ENCODE results near the gene HES2.

The HES2 gene

GRCh38 chr1:6409053-6409452 is 10.7 kb downstream of the HES2 start:
- Histone ChIP-seq H3K4ac (ENCODE audit: low read depth in 1 of 2, low read length in 2 of 2) (no peak overlapping the region), H2AK5ac (ENCODE audit: low read length, severe bottlenecking) (no peak overlapping the region)

GRCh38 chr1:6408023-6408422 is 11.7 kb downstream of the HES2 start:
- Histone ChIP-seq H3K9me3 (ENCODE audit: control insufficient read depth, low read length) (no peaks in the 10 kb centered on the region), H3K4me2 (ENCODE audit: low read length, poor library complexity, severe bottlenecking) (no peak overlapping the region), H4K8ac (ENCODE audit: low read length) (no peak overlapping the region), H3K27ac (ENCODE audit: low read length, poor library complexity, severe bottlenecking) (no peak overlapping the region), H3K18ac (ENCODE audit: low read depth in 1 of 2, low read length in 2 of 2) (no peak overlapping the region), H3K4me3 (ENCODE audit: insufficient read depth in 1 of 2, low read depth in 1 of 2, low read length in 2 of 2) (no peak overlapping the region), H2AFZ (ENCODE audit: low read depth, low read length) (no peak overlapping the region), H3K23ac (ENCODE audit: low read length in 2 of 2) (no peak overlapping the region), H3K9ac (ENCODE audit: low read length) (no peak overlapping the region), H2BK120ac (ENCODE audit: low read depth, low read length) (no peak overlapping the region), H3K4me1 (ENCODE audit: control insufficient read depth, insufficient read depth, low read depth, low read length) (no peaks in the 10 kb centered on the region), H3K4ac (ENCODE audit: low read depth in 1 of 2, low read length in 2 of 2) (no peak overlapping the region), H2BK5ac (ENCODE audit: low read depth, low read length, poor library complexity, severe bottlenecking) (no peak overlapping the region), H3K14ac (ENCODE audit: low read length in 2 of 2) (no peak overlapping the region), H2BK15ac (ENCODE audit: low read depth, poor library complexity, severe bottlenecking) (no peak overlapping the region), H3K79me1 (replicated peaks; ENCODE audit: low read length, poor library complexity, severe bottlenecking) (no peaks in the 10 kb centered on the region), H2BK12ac (ENCODE audit: low read length in 2 of 2) (no peak overlapping the region), H4K91ac (ENCODE audit: low read length) (no peak overlapping the region), H3K27me3 (ENCODE audit: control insufficient read depth in 1 of 2, insufficient read depth in 1 of 2, low read length in 2 of 2) (peaks cover 16 to 27% of the 10 kb centered on the region in 2 experiments), H2AK5ac (ENCODE audit: low read length, severe bottlenecking) (no peak overlapping the region), H3K36me3 (ENCODE audit: control insufficient read depth in 1 of 2, insufficient read depth in 2 of 2, low read depth in 1 of 2, low read length in 2 of 2) (no peaks in the 10 kb centered on the region)
- DNase-seq: no peak
- 86% methylated on average over 4 of the region's 6 CpGs for WGBS

More at GRCh38 chr1:6409053-6409452, 10.7 kb downstream of the HES2 start:
- Histone ChIP-seq H3K27me3 (ENCODE audit: control insufficient read depth in 1 of 2, insufficient read depth in 1 of 2, low read length in 2 of 2) (peaks cover 16 to 27% of the 10 kb centered on the region in 2 experiments), H4K91ac (ENCODE audit: low read length) (no peak overlapping the region), H3K79me1 (replicated peaks; ENCODE audit: low read length, poor library complexity, severe bottlenecking) (no peaks in the 10 kb centered on the region), H2BK15ac (ENCODE audit: low read depth, poor library complexity, severe bottlenecking) (no peak overlapping the region), H2BK5ac (ENCODE audit: low read depth, low read length, poor library complexity, severe bottlenecking) (no peak overlapping the region), H3K27ac (ENCODE audit: low read length, poor library complexity, severe bottlenecking) (no peak overlapping the region), H3K23ac (ENCODE audit: low read length in 2 of 2) (no peak overlapping the region), H3K18ac (ENCODE audit: low read depth in 1 of 2, low read length in 2 of 2) (no peak overlapping the region), H4K8ac (ENCODE audit: low read length) (no peak overlapping the region), H2AFZ (ENCODE audit: low read depth, low read length) (no peak overlapping the region), H2BK120ac (ENCODE audit: low read depth, low read length) (no peak overlapping the region), H3K14ac (ENCODE audit: low read length in 2 of 2) (no peak overlapping the region), H3K4me2 (ENCODE audit: low read length, poor library complexity, severe bottlenecking) (no peak overlapping the region), H3K9ac (ENCODE audit: low read length) (no peak overlapping the region), H3K36me3 (ENCODE audit: control insufficient read depth in 1 of 2, insufficient read depth in 2 of 2, low read depth in 1 of 2, low read length in 2 of 2) (no peaks in the 10 kb centered on the region), H2BK12ac (ENCODE audit: low read length in 2 of 2) (no peak overlapping the region), H3K4me1 (ENCODE audit: control insufficient read depth, insufficient read depth, low read depth, low read length) (peaks cover under 1% of the 10 kb centered on the region), H3K9me3 (ENCODE audit: control insufficient read depth, low read length) (no peaks in the 10 kb centered on the region), H3K4me3 (ENCODE audit: insufficient read depth in 1 of 2, low read depth in 1 of 2, low read length in 2 of 2) (no peak overlapping the region)
- no peak for DNase-seq
- 94% methylated on average over 4 of the region's 4 CpGs for WGBS

GRCh38 chr1:6401673-6402072 is 18.0 kb downstream of the HES2 start:
- Histone ChIP-seq H3K27ac (ENCODE audit: low read length, poor library complexity, severe bottlenecking) (no peak overlapping the region), H2BK5ac (ENCODE audit: low read depth, low read length, poor library complexity, severe bottlenecking) (no peak overlapping the region), H3K79me1 (replicated peaks; ENCODE audit: low read length, poor library complexity, severe bottlenecking) (no peaks in the 10 kb centered on the region), H2BK12ac (ENCODE audit: low read length in 2 of 2) (no peak overlapping the region), H4K91ac (ENCODE audit: low read length) (no peak overlapping the region), H3K27me3 (ENCODE audit: control insufficient read depth in 1 of 2, insufficient read depth in 1 of 2, low read length in 2 of 2) (peaks cover 14 to 23% of the 10 kb centered on the region in 2 experiments), H3K36me3 (ENCODE audit: control insufficient read depth in 1 of 2, insufficient read depth in 2 of 2, low read depth in 1 of 2, low read length in 2 of 2) (no peaks in the 10 kb centered on the region), H3K4me2 (ENCODE audit: low read length, poor library complexity, severe bottlenecking) (no peak overlapping the region), H3K4ac (ENCODE audit: low read depth in 1 of 2, low read length in 2 of 2) (no peak overlapping the region), H2AFZ (ENCODE audit: low read depth, low read length) (no peak overlapping the region), H3K14ac (ENCODE audit: low read length in 2 of 2) (no peak overlapping the region), H3K4me3 (ENCODE audit: insufficient read depth in 1 of 2, low read depth in 1 of 2, low read length in 2 of 2) (no peak overlapping the region), H4K8ac (ENCODE audit: low read length) (no peak overlapping the region), H3K23ac (ENCODE audit: low read length in 2 of 2) (no peak overlapping the region), H2AK5ac (ENCODE audit: low read length, severe bottlenecking) (no peak overlapping the region), H3K18ac (ENCODE audit: low read depth in 1 of 2, low read length in 2 of 2) (no peak overlapping the region), H3K9me3 (ENCODE audit: control insufficient read depth, low read length) (no peaks in the 10 kb centered on the region), H2BK120ac (ENCODE audit: low read depth, low read length) (no peak overlapping the region), H3K4me1 (ENCODE audit: control insufficient read depth, insufficient read depth, low read depth, low read length) (no peaks in the 10 kb centered on the region), H2BK15ac (ENCODE audit: low read depth, poor library complexity, severe bottlenecking) (no peak overlapping the region), H3K9ac (ENCODE audit: low read length) (no peak overlapping the region)
- WGBS: 98% methylated on average over 5 of the region's 6 CpGs
- DNase-seq: no peak

GRCh38 chr1:6399294-6399693 is 20.4 kb downstream of the HES2 start:
- Histone ChIP-seq H3K9me3 (ENCODE audit: control insufficient read depth, low read length) (no peaks in the 10 kb centered on the region), H3K4me2 (ENCODE audit: low read length, poor library complexity, severe bottlenecking) (no peak overlapping the region), H2AK5ac (ENCODE audit: low read length, severe bottlenecking) (no peak overlapping the region), H3K36me3 (ENCODE audit: control insufficient read depth in 1 of 2, insufficient read depth in 2 of 2, low read depth in 1 of 2, low read length in 2 of 2) (no peaks in the 10 kb centered on the region), H3K4ac (ENCODE audit: low read depth in 1 of 2, low read length in 2 of 2) (no peak overlapping the region), H2BK12ac (ENCODE audit: low read length in 2 of 2) (no peak overlapping the region), H3K18ac (ENCODE audit: low read depth in 1 of 2, low read length in 2 of 2) (no peak overlapping the region), H2AFZ (ENCODE audit: low read depth, low read length) (no peak overlapping the region), H2BK120ac (ENCODE audit: low read depth, low read length) (no peak overlapping the region), H3K14ac (ENCODE audit: low read length in 2 of 2) (no peak overlapping the region), H2BK15ac (ENCODE audit: low read depth, poor library complexity, severe bottlenecking) (no peak overlapping the region), H4K8ac (ENCODE audit: low read length) (no peak overlapping the region), H3K27ac (ENCODE audit: low read length, poor library complexity, severe bottlenecking) (no peak overlapping the region), H3K4me1 (ENCODE audit: control insufficient read depth, insufficient read depth, low read depth, low read length) (peaks cover 2% of the 10 kb centered on the region), H4K91ac (ENCODE audit: low read length) (no peak overlapping the region), H3K79me1 (replicated peaks; ENCODE audit: low read length, poor library complexity, severe bottlenecking) (no peaks in the 10 kb centered on the region), H3K27me3 (ENCODE audit: control insufficient read depth in 1 of 2, insufficient read depth in 1 of 2, low read length in 2 of 2) (peaks cover 5 to 11% of the 10 kb centered on the region in 2 experiments), H2BK5ac (ENCODE audit: low read depth, low read length, poor library complexity, severe bottlenecking) (no peak overlapping the region), H3K4me3 (ENCODE audit: insufficient read depth in 1 of 2, low read depth in 1 of 2, low read length in 2 of 2) (no peak overlapping the region), H3K23ac (ENCODE audit: low read length in 2 of 2) (no peak overlapping the region), H3K9ac (ENCODE audit: low read length) (no peak overlapping the region)
- WGBS: 100% methylated on average over 2 of the region's 3 CpGs
- DNase-seq: no peak
